Measurements from ENCODE around the gene LRP1B. TPM values are rescaled to one million over a fixed set of nuclear protein-coding genes. Genes with fewer than 3 reads are reported as not detected.
"Not testable (repeated sequence)": the region's sequence is repeated elsewhere in the genome, so short reads cannot be mapped to it uniquely, and the experiment has no call there.

LRP1B gene
- total RNA-seq, 1 donor from 2014 or later: 0.08 TPM

DNA sequence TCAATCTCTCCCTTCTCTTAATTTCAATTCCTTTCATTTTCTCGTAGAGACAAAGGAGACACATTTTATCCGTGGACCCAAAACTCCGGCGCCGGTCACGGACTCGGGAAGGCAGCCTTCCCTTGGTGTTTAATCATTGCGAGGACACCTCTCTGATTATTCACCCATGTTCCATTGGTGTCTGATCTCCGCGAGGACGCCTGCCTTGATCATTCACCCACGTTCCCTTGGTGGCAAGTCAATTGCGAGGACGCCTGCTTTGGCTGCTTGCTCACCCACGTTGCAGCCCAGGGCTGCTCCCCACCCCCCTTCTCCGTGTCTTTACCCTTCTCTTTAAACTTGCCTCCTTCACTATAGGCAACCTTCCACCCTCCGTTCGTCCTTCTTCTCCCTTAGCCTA is 1703.8 kb downstream of the LRP1B start:
- ATAC-seq (ENCODE audit: poor library complexity); DNase-seq; intact Hi-C loops (cut with DNase I): not testable (repeated sequence)

DNA sequence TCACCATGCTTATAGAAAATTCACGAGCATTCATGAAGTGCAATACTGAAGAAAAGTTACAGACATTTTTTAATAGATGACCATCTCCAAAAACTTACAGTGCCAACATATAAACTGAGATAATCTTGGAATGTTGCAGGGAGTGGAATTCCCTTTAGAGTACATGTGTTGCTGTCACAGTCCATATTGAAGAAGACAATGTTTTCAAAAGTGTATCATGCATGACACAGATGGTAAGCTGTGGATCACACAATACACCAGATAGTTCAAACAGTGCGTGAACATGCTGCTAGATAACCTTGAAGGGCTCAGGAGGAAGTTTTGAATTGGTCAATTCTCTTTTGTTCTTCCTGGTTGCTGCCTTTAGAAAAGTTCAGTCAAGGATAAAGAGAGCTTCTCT is 1706.3 kb downstream of the LRP1B start:
- ATAC-seq (ENCODE audit: poor library complexity) (no peak), DNase-seq (no peak)
- intact Hi-C loops (cut with DNase I): no loop called here

DNA sequence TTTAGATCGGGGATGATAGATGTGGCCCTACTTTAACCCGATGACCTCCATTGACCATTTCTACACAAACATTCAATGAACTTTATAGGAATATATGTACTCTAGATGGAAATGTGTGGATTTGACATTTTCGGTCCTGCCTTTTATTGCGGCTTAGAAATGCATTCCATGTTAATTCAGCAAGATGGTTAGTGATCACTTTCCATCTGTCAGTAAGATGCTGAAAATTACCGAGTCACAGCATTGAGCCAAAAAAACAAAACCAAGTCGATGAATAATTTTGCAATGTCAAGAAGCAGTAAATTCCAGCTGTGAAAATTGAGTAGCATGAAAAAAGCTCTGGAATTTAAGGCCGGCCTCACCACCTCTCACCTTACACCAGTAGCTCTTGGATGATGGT is 1708.1 kb downstream of the LRP1B start:
- DNase-seq (no peak), ATAC-seq (ENCODE audit: poor library complexity) (no peak)
- intact Hi-C loops (cut with DNase I): no loop called here

DNA sequence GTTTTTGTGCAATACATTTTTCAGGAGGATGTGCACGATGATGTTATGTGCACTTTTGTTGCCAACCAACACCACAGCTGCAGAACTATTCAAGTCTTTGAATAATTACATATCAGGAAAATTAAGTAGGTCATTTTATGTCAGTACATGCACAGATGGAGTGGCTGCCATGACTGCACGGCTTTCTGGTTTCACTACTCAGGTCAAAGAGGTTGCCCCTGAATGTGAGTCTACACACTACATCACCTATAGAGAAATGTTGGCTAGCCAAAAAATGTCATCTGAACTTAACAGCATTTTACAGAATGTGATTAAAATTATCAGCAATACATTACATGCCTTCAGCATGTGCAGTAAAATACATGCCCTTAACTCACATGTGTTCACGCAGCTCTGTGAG is 1713.3 kb downstream of the LRP1B start:
- ATAC-seq (ENCODE audit: poor library complexity) (no peak), DNase-seq (no peak)
- intact Hi-C loops (cut with DNase I): no loop called here

DNA sequence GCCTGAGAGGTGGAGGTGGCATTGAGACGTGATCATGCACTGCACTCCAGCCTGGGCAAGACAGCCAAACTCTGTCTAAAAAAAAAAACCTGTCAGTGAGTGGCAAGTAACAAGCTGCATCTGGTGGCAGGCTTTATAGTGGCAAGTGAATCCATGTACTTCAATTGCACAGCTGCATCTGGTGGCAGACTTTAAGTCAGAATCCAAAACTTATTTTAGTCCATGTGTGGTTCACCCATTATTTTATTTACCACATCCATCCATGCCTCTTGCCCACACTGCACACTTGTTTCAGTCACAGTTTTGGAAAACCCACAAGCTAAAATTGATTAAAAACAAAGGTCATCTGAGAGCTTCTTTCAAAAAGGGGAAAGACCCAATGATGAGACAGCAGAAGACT is 1714.2 kb downstream of the LRP1B start:
- DNase-seq: no peak
- intact Hi-C loops (cut with DNase I): no loop called here
- ATAC-seq (ENCODE audit: poor library complexity): no peak

DNA sequence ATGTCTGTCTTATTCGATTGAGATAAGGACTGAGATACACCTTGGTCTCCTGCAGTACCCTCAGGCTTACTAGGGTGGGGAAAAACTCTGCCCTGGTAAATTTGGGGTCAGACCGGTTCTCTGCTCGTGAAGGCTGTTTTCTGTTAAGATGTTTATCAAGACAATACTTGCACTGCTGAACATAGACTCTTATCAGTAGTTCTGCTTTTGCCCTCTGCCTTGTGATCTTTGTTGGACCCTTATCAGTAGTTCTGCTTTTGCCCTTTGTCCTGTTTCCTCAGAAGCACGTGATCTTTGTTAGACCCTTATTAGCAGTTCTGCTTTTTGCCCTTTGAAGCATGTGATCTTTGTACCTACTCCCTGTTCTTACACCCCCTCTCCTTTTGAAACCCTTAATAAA is 1715.8 kb downstream of the LRP1B start:
- ATAC-seq (ENCODE audit: poor library complexity); intact Hi-C loops (cut with DNase I); DNase-seq: not testable (repeated sequence)

DNA sequence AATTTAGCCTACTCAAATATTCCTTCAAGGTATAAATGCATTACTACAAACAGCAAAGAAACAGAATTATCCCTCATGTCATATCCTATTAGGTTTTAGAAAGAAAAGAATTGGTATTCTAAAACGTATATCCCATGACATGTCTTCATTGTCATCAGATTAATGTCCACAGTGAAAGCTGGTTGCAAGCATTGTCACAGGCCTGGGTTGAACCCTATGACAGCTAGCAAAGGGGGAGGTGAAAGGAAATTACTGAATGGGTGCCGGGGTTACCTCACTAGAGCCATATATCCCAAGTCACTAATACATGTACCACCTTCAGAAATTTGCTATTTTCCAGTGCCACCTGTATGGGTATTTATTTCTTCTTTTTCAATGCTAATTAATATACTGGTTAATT is 1720.1 kb downstream of the LRP1B start:
- ATAC-seq (ENCODE audit: poor library complexity): no peak
- no peak for DNase-seq
- intact Hi-C loops (cut with DNase I): no loop called here

DNA sequence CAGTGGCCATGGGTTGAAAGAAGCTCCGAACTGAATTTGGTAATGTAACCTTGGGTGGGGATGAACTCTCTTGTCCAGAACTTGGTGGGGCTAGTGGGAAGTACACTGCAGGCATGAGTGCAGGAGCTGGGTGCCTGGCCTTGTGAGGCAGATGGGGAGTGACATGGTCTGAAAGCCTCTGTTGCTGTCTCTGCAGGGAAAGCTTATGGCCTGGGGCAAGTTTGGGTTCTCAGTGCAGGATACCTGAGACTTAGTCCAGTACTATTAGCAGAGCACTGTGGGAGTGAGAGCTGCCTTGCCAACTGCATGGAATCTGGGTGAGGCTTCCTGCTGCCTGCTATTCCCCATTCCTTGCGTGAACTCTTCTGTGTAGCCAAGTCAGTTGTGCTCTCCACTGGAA is 1729.8 kb downstream of the LRP1B start:
- ATAC-seq (ENCODE audit: poor library complexity) (no peak), DNase-seq (no peak)
- intact Hi-C loops (cut with DNase I): no loop called here

DNA sequence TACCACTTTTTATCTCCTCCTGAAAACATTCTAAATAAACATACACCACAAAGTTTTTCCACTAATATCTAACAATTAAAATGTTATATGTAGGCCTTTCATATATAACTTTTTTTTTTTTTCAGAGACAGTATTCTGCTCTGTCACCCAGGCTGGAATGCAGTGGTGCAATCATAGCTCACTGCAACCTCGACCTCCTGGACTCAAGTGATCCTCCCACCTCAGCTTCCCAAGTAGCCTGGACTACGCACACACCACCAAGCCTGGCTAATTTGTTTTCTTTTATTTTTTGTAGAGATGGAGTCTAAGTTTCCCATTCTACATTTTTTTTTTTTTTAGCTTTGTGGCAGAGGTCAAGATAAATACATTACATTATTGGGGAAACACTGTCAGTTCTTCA is 1738.0 kb downstream of the LRP1B start:
- DNase-seq: no peak
- ATAC-seq (ENCODE audit: poor library complexity): no peak
- intact Hi-C loops (cut with DNase I): no loop called here

DNA sequence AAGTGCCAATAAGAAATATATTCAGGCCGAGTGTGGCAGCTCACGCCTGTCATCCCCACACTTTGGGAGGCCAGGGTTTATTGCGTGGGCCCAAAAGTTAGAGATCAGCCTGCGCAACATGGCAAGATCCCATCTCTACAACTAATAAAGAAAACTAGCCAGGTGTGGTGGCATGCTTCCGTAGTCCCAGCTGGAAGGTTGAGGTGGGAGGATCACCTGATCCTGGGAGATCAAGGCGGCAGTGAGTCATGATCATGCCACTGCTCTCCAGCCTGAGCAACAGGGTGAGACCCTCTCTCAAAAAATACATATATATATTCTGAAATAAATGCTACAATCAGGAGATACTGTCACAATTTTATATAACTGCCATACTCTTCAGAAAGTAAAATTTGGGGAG is 1745.9 kb downstream of the LRP1B start:
- DNase-seq: no peak
- no peak for ATAC-seq (ENCODE audit: poor library complexity)
- intact Hi-C loops (cut with DNase I): no loop called here

DNA sequence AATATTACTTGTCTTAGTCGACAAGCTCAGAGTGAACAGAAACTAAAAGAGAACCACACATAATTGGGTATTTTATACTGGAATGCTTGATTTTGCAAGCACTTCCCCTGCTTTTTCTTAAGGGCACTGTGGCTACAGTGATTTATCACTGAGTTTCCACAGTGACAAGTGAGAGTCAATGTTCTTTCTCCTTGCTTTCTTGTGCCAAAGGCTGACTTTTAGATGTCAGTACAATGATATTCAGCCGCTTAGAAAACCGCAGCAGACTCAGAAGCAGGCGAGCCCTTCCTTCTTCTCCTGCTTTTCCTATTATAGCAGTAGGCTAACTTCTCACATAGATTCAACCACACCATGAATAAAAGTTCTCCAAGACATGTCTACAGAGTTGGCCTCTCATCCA is 1747.0 kb downstream of the LRP1B start:
- ATAC-seq (ENCODE audit: poor library complexity) (no peak), DNase-seq (no peak)
- intact Hi-C loops (cut with DNase I): no loop called here

DNA sequence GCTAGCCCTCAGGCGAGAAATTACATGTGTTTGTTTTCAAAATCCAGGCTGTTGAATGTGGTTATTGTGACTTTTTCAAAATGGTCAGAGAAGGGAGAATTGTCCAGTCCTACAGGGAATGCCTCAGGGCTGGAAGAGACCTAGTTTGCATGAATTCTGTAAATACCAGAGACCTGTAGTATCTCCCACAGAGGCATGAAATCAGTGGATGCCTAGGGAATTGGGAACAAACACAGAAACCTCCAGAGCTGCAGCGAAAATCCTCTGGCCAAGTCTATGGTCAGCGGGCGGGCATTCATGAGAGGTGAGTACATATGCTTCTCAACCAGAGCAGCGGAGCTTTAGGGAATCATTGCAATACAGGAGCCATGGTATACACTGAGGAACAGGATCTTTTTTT is 1754.1 kb downstream of the LRP1B start:
- intact Hi-C loops (cut with DNase I): no loop called here
- DNase-seq: no peak
- ATAC-seq (ENCODE audit: poor library complexity): no peak

DNA sequence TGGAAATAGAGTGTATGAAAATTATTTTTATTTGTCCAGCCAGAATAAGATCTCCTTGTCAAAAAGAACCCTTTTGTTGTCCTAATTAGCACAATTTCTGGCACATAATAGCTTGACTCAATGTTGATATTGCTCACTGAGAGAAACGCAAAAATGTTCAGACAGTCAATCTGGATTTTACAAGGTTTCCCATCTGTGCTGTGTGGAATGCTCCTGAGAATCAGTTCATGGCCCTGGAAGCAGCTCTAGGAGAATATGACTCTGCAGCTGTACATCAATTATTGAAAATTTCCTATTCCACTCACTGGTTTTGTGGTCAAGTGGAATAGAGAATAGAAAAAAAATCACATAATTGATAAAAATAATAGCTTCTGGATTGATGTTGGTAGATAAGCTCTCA is 1767.7 kb downstream of the LRP1B start:
- intact Hi-C loops (cut with DNase I): no loop called here
- ATAC-seq (ENCODE audit: poor library complexity) (no peak), DNase-seq (no peak)

DNA sequence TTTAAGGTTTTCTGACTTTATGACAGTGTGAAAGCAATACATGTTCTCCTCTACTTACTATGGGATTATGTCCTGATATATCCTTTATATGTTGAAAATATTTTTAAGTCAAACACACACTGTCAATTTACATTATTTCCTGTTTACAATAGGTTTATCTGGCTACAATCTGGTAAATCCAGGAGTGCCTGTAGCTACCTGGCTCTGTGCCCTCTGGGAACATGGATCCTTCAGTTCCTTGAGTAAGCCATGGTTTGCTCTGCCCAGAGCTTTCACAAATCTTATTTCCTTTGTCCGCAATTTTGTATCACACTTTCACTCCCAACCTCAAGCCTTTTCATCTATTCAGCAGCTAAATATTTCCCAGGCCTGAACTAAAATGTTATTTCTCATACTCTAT is 1768.5 kb downstream of the LRP1B start:
- ATAC-seq (ENCODE audit: poor library complexity) (no peak), DNase-seq (no peak)
- intact Hi-C loops (cut with DNase I): no loop called here

DNA sequence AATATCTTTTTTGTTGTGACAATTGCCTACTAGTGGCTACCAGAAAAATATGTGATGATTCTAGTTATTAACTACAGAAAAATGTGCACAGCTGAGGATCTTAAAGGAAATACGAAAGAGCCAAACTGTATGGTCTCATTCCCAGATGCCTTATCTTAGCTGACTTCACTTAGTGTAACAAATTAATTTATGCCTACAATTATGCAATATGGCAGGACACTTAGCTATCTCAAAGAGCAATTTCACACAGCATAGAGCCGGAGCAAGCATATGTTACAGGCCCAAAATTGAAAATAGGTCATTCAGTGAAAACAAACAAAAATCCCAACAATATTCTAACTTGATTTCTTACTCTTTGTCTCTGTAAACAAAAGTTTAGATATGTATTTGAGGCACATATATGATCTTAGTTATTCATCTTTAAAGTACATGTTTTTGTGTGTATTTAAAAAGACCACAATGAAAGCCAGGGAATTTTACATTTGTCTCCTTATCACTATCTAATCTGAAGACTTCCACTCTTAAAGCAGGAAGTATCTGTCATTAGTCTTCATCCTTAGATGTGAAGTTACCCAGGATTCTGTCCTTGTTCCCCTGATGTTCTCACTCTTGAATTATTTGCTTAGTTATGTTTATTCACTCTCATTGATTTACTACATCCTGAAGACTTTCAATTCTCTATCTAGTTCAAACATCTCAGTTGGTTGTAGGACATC is 1771.6 kb downstream of the LRP1B start:
- intact Hi-C loops (cut with DNase I): no loop called here
- ATAC-seq (ENCODE audit: poor library complexity): no peak
- no peak for DNase-seq

DNA sequence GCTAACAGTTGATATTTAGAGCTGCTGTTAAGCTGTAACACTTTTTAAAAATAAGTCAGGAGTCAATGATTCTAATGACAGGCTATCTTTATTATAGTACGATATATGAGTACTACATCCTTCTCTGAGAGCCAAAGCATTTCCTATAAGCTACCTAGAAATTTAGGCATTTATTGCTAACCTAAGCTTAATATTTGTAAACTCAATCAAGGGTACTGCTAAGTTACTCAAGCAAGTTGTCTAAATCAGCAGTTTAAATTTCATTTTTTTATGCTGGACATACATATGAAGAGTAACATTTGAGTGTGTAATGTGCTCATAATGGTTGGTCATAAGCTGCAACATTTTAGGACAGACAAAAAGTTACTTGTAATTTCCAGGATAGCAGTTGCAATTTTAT is 1774.1 kb downstream of the LRP1B start:
- ATAC-seq (ENCODE audit: poor library complexity) (no peak), DNase-seq (no peak)
- intact Hi-C loops (cut with DNase I): no loop called here

DNA sequence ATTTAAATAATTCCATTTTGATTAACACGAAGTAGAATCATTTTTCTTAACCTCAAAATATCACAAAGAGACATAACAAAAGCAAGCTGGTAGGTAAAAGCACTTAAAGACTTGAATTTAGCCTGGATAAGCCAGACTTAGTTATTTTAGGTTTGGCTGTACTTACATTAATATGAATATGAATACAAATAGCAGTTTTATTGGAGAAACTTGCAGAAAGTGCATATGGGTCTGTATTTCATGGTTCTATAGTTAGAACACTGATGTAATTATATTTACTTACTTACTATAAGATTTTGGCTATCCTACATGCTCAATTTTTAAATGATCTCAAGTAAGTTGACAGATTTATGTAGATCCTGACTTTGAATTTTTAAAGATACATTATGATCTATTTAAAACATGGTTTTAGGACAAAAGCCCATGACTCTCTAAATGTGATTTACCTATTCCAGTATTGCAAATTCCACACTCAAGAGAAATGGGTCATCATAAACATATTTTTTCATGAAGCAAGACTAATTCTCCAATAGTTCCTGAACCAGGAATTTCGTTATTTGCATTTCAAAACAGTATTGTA is 1775.2 kb downstream of the LRP1B start:
- intact Hi-C loops (cut with DNase I): no loop called here
- ATAC-seq (ENCODE audit: poor library complexity): no peak

DNA sequence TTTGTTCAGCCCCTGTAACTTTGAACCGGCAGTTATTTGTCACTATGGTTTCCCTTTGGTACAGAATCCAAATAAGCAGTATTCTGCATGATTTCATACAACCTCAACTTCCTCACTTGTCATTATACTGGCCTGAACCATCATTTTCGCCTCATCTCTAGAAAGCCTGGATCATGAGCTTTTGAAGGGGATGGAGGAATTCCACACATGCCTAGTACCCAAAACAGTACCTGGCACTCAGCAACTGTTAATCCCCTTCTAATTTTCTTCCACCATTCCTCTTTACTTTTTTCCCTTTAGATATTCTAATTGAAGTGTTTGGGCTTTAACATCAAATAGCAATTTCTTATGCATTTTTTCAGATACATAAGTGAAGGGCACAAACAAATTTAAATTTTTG is 1776.3 kb downstream of the LRP1B start:
- intact Hi-C loops (cut with DNase I): no loop called here
- DNase-seq (no peak), ATAC-seq (ENCODE audit: poor library complexity) (no peak)

More for the DNA sequence above, 1775.2 kb downstream of the LRP1B start:
- no peak for DNase-seq

DNA sequence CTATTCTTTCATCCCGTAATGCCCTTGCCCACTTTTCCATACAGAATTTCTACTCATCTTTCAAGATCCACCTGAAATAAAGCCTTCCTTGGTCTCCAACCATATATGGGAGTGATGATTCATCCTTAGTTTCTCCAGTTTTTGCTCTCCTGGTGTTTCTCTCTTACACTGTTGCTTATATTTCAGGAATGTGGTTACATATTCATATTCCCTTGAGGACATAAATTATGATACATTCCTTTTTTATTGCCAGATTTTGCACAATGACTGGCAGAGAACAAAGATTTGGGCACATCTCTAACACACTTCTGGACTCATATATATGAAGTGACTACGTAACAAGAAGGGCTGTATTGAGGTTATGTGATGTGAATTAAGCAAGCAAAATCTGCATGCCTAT is 1777.3 kb downstream of the LRP1B start:
- intact Hi-C loops (cut with DNase I): no loop called here

DNA sequence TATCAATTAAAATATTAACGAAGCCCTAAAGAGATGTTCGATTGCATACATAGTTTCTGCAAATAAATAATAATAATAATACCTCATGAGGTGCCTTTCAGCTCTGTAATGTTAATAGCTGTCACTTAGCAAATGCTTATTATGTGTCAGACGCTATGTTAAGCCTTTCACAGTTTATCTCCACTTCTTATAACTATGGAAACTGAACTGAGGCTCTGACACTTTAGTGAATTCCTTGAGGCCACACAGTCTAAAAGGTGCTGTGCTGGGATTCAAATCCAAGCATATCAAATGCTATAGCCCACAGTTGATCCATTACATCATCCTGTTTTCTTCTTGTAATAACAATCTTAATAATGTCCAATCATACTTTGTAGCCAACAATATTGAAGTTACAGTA is 1779.1 kb downstream of the LRP1B start:
- ATAC-seq (ENCODE audit: poor library complexity) (no peak), DNase-seq (no peak)
- intact Hi-C loops (cut with DNase I): no loop called here

More for the DNA sequence above, 1777.3 kb downstream of the LRP1B start:
- ATAC-seq (ENCODE audit: poor library complexity): no peak
- no peak for DNase-seq

DNA sequence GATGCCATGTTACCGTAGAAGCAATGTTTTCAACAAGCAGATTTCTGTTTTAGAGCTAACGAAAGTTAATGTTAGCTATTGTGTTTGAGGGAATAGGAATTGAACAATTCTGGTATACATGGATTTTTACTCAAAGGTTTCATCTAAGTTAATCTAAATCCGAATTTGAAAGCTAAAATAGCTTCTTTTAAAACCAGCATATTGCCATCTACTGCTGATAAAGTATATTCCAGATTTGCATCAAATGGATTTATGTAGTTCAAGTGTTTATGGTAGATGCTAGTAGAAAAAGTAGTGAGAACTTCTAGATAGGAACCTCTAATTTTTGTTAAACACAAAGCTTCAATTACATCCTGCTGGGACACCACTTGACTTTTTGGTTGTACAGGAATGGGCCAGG is 1781.1 kb downstream of the LRP1B start:
- DNase-seq: no peak
- intact Hi-C loops (cut with DNase I): no loop called here
- ATAC-seq (ENCODE audit: poor library complexity): no peak
